ENCODE data around the gene MINAR1. TPM values are rescaled to one million over a fixed set of nuclear protein-coding genes. Genes with fewer than 3 reads are reported as not detected.

MINAR1 gene
- total RNA-seq, 2 experiments from 2014 or later, result 1.8 to 2.0 TPM

DNA sequence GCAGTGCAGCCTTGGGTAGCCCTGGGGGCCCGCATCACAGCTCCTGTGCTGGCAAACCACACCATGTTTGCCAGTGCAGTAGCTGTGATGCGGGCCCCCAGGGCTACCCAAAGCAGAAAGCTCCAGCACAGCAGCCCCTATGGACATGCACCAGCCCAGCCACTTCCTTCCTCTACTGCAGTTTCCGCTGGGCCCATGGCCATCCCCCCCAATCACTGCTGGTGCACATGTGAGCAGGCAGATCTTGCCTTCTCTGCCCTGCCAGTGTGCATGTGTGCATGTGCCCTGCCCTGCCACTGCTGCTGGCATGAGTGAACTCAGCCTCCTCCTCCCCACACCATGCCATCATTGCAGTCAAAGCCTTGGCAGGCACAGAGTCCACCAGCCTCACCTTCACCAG is 20.1 kb upstream of the MINAR1 start:
- intact Hi-C loops (cut with micrococcal nuclease; ENCODE audit: unreplicated experiment), result no loop called here
- TF ChIP-seq CTCF (conservative IDR thresholded peaks at IDR 0.05; ENCODE audit: low read length) (no peak), EZH2phosphoT487 (IDR thresholded peaks at IDR 0.05; ENCODE audit: borderline replicate concordance, low read depth, low read length) (no peak)
- H3K27ac ChIP-seq (ENCODE audit: low read depth, low read length, poor library complexity, severe bottlenecking), result no peak overlapping the region
- no peak overlapping the region for H3K4me3 ChIP-seq (ENCODE audit: low read depth, low read length, poor library complexity, severe bottlenecking)
- H3K9me3 ChIP-seq (ENCODE audit: low read length), result no peaks in the 10 kb centered on the region
- no peak overlapping the region for H3K4me2 ChIP-seq (ENCODE audit: low read length)
- no peaks in the 10 kb centered on the region for H3K36me3 ChIP-seq (ENCODE audit: insufficient read depth, low read length)
- POLR2A ChIA-PET, result no interaction called here
- H4K20me1 ChIP-seq (ENCODE audit: insufficient read depth, low read length), result no peaks in the 10 kb centered on the region
- no TSS peak for BruUV-seq (replicated peaks)
- CTCF ChIA-PET (ENCODE audit: unreplicated experiment), result no interaction called here
- no peaks in the 10 kb centered on the region for H3K9me2 ChIP-seq (ENCODE audit: insufficient read depth, low read length)
- no peak for DNase-seq (ENCODE audit: low spot score)
- no peaks in the 10 kb centered on the region for H3K4me1 ChIP-seq (ENCODE audit: insufficient read depth, low read length, poor library complexity, severe bottlenecking)
- no peaks in the 10 kb centered on the region for H3K79me2 ChIP-seq (ENCODE audit: insufficient read depth, low read depth, low read length)
- H2AFZ ChIP-seq (ENCODE audit: low read length), result no peak overlapping the region

GRCh38 chr15:79412429-79412828 is 19.7 kb upstream of the MINAR1 start:
- ChIA-PET POLR2A (no interaction called here), CTCF (ENCODE audit: unreplicated experiment) (no interaction called here)
- no peak overlapping the region for H3K4me3 ChIP-seq (ENCODE audit: low read depth, low read length, poor library complexity, severe bottlenecking)
- no peaks in the 10 kb centered on the region for H3K79me2 ChIP-seq (ENCODE audit: insufficient read depth, low read depth, low read length)
- H3K27ac ChIP-seq (ENCODE audit: low read depth, low read length, poor library complexity, severe bottlenecking), result no peak overlapping the region
- H3K4me1 ChIP-seq (ENCODE audit: insufficient read depth, low read length, poor library complexity, severe bottlenecking), result no peaks in the 10 kb centered on the region
- intact Hi-C loops (cut with micrococcal nuclease; ENCODE audit: unreplicated experiment), result no loop called here
- BruUV-seq (replicated peaks), result no TSS peak
- no peak overlapping the region for H2AFZ ChIP-seq (ENCODE audit: low read length)
- no peak overlapping the region for H3K4me2 ChIP-seq (ENCODE audit: low read length)
- DNase-seq (ENCODE audit: low spot score), result no peak
- no peaks in the 10 kb centered on the region for H3K9me3 ChIP-seq (ENCODE audit: low read length)
- no peaks in the 10 kb centered on the region for H4K20me1 ChIP-seq (ENCODE audit: insufficient read depth, low read length)
- H3K9me2 ChIP-seq (ENCODE audit: insufficient read depth, low read length), result no peaks in the 10 kb centered on the region
- no peaks in the 10 kb centered on the region for H3K36me3 ChIP-seq (ENCODE audit: insufficient read depth, low read length)
- TF ChIP-seq CTCF (conservative IDR thresholded peaks at IDR 0.05; ENCODE audit: low read length), result no peak
- TF ChIP-seq EZH2phosphoT487 (IDR thresholded peaks at IDR 0.05; ENCODE audit: borderline replicate concordance, low read depth, low read length), result no peak

- H3K79me2 ChIP-seq (ENCODE audit: insufficient read depth, low read depth, low read length), result no peaks in the 10 kb centered on the region
- H3K4me1 ChIP-seq (ENCODE audit: insufficient read depth, low read length, poor library complexity, severe bottlenecking), result no peaks in the 10 kb centered on the region
- TF ChIP-seq CTCF (conservative IDR thresholded peaks at IDR 0.05; ENCODE audit: low read length) (no peak), EZH2phosphoT487 (IDR thresholded peaks at IDR 0.05; ENCODE audit: borderline replicate concordance, low read depth, low read length) (no peak)
- H4K20me1 ChIP-seq (ENCODE audit: insufficient read depth, low read length), result no peaks in the 10 kb centered on the region
- ChIA-PET POLR2A (interaction anchor here (1.2 kb wide), 1 partner anchor 135 kb away, joined by 3 read pairs; no protein-coding TSS in a partner anchor), CTCF (ENCODE audit: unreplicated experiment) (no interaction called here)
- no peaks in the 10 kb centered on the region for H3K9me3 ChIP-seq (ENCODE audit: low read length)
- intact Hi-C loops (cut with micrococcal nuclease; ENCODE audit: unreplicated experiment), result no loop called here
- H3K4me2 ChIP-seq (ENCODE audit: low read length), result no peak overlapping the region
- DNase-seq (ENCODE audit: low spot score), result no peak
- no peaks in the 10 kb centered on the region for H3K9me2 ChIP-seq (ENCODE audit: insufficient read depth, low read length)
- no peak overlapping the region for H3K4me3 ChIP-seq (ENCODE audit: low read depth, low read length, poor library complexity, severe bottlenecking)
- BruUV-seq (replicated peaks), result no TSS peak
- H3K36me3 ChIP-seq (ENCODE audit: insufficient read depth, low read length), result no peaks in the 10 kb centered on the region
- H3K27ac ChIP-seq (ENCODE audit: low read depth, low read length, poor library complexity, severe bottlenecking), result no peak overlapping the region
- H2AFZ ChIP-seq (ENCODE audit: low read length), result no peak overlapping the region
Measured at GRCh38 chr15:79416876-79417275, 15.3 kb upstream of the MINAR1 start.

Measured in OCI-LY7 (cell line).